H9 (cell line): ENCODE data around the gene TAF4B. TPM values are rescaled to one million over a fixed set of nuclear protein-coding genes. Genes with fewer than 3 reads are reported as not detected.

Experiments used
- DNase-seq: peaks from one replicate; pipeline ENCODE4 v3.0.0-alpha.2; 2017
- H2AFZ ChIP-seq: one replicate; pipeline ENCODE4 v1.6.1; 2013; ENCODE audit warnings: mild to moderate bottlenecking, low read length, control low read depth, moderate library complexity
- H2AK5ac ChIP-seq: 2 replicates; pipeline ENCODE4 v1.6.1; 2013; ENCODE audit warnings: low read length, control low read depth, mixed read lengths; ENCODE audit not compliant: insufficient read length
- H2BK120ac ChIP-seq: one replicate; pipeline ENCODE4 v1.6.1; 2013; ENCODE audit warnings: low read depth, mild to moderate bottlenecking, low read length, control low read depth, inconsistent platforms; ENCODE audit not compliant: poor library complexity, severe bottlenecking
- H2BK12ac ChIP-seq: 2 replicates; pipeline ENCODE4 v1.6.1; 2013; ENCODE audit warnings: low read length, control low read depth, mixed read lengths, low read depth; ENCODE audit not compliant: insufficient read length
- H2BK15ac ChIP-seq: 2 replicates; pipeline ENCODE4 v1.6.1; 2013; ENCODE audit warnings: low read depth, low read length, control low read depth
- H2BK20ac ChIP-seq: one replicate; pipeline ENCODE4 v1.6.1; 2013; ENCODE audit warnings: low read depth, mild to moderate bottlenecking, low read length, control low read depth, inconsistent platforms; ENCODE audit not compliant: poor library complexity, severe bottlenecking
- H2BK5ac ChIP-seq: 2 replicates; pipeline ENCODE4 v1.6.1; 2013; ENCODE audit warnings: low read length, control low read depth, mixed read lengths; ENCODE audit not compliant: insufficient read length
- H3K14ac ChIP-seq: 2 replicates; pipeline ENCODE4 v1.6.1; 2013; ENCODE audit warnings: low read length, control low read depth; ENCODE audit not compliant: insufficient read depth
- H3K18ac ChIP-seq: 2 replicates; pipeline ENCODE4 v1.6.1; 2013; ENCODE audit warnings: low read depth, mild to moderate bottlenecking, mixed read lengths, low read length, control low read depth; ENCODE audit not compliant: insufficient read length
- H3K23ac ChIP-seq: 2 replicates; pipeline ENCODE4 v1.6.1; 2013; ENCODE audit warnings: low read length, control low read depth, mixed read lengths, low read depth; ENCODE audit not compliant: insufficient read length
- H3K23me2 ChIP-seq: 2 replicates; pipeline ENCODE4 v1.6.1; 2013; ENCODE audit warnings: low read depth, mild to moderate bottlenecking, mixed read lengths, low read length, control low read depth; ENCODE audit not compliant: insufficient read length, poor library complexity, severe bottlenecking
- H3K27ac ChIP-seq: 2 replicates; pipeline ENCODE4 v1.5.1; 2013; ENCODE audit warnings: low read length, control low read depth, mixed read lengths, low read depth; ENCODE audit not compliant: insufficient read length
- H3K27me3 ChIP-seq: 2 replicates; pipeline ENCODE4 v1.6.1; 2013; ENCODE audit warnings: low read length, control low read depth, inconsistent platforms; ENCODE audit not compliant: insufficient read depth
- H3K4ac ChIP-seq: 2 replicates; pipeline ENCODE4 v1.6.1; 2013; ENCODE audit warnings: low read depth, mild to moderate bottlenecking, control low read depth, inconsistent platforms, low read length, moderate library complexity
- H3K4me1 ChIP-seq: 2 replicates; pipeline ENCODE4 v1.6.1; 2013; ENCODE audit warnings: low read length, control low read depth, inconsistent platforms; ENCODE audit not compliant: insufficient read depth
- H3K4me2 ChIP-seq: 2 replicates; pipeline ENCODE4 v1.6.1; 2013; ENCODE audit warnings: low read length, control low read depth, mixed read lengths; ENCODE audit not compliant: insufficient read length, insufficient read depth
- H3K56ac ChIP-seq: 2 replicates; pipeline ENCODE4 v1.6.1; 2013; ENCODE audit warnings: low read depth, mild to moderate bottlenecking, mixed read lengths, low read length, control low read depth; ENCODE audit not compliant: insufficient read length
- H3K79me1 ChIP-seq: 2 replicates; pipeline ENCODE4 v1.6.1; 2013; ENCODE audit warnings: low read depth, mild to moderate bottlenecking, moderate library complexity, low read length, control low read depth, inconsistent platforms; ENCODE audit not compliant: insufficient read depth, poor library complexity, severe bottlenecking
- H3K79me2 ChIP-seq: 2 replicates; pipeline ENCODE4 v1.6.1; 2013; ENCODE audit warnings: low read length, control low read depth, inconsistent platforms; ENCODE audit not compliant: insufficient read depth
- H3K9ac ChIP-seq: 2 replicates; pipeline ENCODE4 v1.6.1; 2013; ENCODE audit warnings: low read length, control low read depth, mixed read lengths; ENCODE audit not compliant: insufficient read length; ENCODE audit errors: extremely low read depth
- H3K9me3 ChIP-seq: one replicate; pipeline ENCODE4 v1.6.1; 2013; ENCODE audit warnings: low read depth, low read length, inconsistent platforms; ENCODE audit not compliant: control insufficient read depth
- H3T11ph ChIP-seq: one replicate; pipeline ENCODE4 v1.6.1; 2013; ENCODE audit warnings: mild to moderate bottlenecking, low read length, control low read depth, inconsistent platforms
- H4K20me1 ChIP-seq: one replicate; pipeline ENCODE4 v1.6.1; 2013; ENCODE audit not compliant: control insufficient read depth, insufficient read length, insufficient read depth
- H4K5ac ChIP-seq: 2 replicates; pipeline ENCODE4 v1.6.1; 2013; ENCODE audit warnings: low read depth, mild to moderate bottlenecking, mixed read lengths, low read length, control low read depth; ENCODE audit not compliant: insufficient read length
- H4K8ac ChIP-seq: replicated peaks from 2 replicates; pipeline ENCODE4 v1.6.1; 2013; ENCODE audit warnings: low read length, control low read depth, mixed read lengths, low read depth; ENCODE audit not compliant: insufficient read length
- H4K91ac ChIP-seq: 2 replicates; pipeline ENCODE4 v1.6.1; 2013; ENCODE audit warnings: low read depth, mild to moderate bottlenecking, moderate library complexity, mixed read lengths, low read length, control low read depth; ENCODE audit not compliant: insufficient read length
- H3K27ac Mint-ChIP-seq, 3 experiments: 2 replicates in 2 of 3; 3 replicates in 1 of 3; pipeline ENCODE4 v1.8.0; 2020 to 2021; ENCODE audit warnings: mixed read lengths in 3 of 3, mild to moderate bottlenecking in 1 of 3, moderate library complexity in 1 of 3
- H3K27me3 Mint-ChIP-seq: 2 replicates; pipeline ENCODE4 v1.8.0; 2021; ENCODE audit warnings: low read depth, mild to moderate bottlenecking, moderate library complexity, mixed read lengths
- H3K36me3 Mint-ChIP-seq, 3 experiments: 2 replicates in 2 of 3; 3 replicates in 1 of 3; pipeline ENCODE4 v1.8.0; 2020 to 2021; ENCODE audit warnings: low read depth in 3 of 3, mixed read lengths in 3 of 3; ENCODE audit not compliant: insufficient read depth in 1 of 3
- H3K4me1 Mint-ChIP-seq, 2 experiments: 2 replicates each; pipeline ENCODE4 v1.8.0; 2020; ENCODE audit warnings: mixed read lengths in 2 of 2
- H3K4me3 Mint-ChIP-seq, 2 experiments: 2 replicates in 1 of 2; 3 replicates in 1 of 2; pipeline ENCODE4 v1.8.0; 2020 to 2021; ENCODE audit warnings: mild to moderate bottlenecking in 2 of 2, mixed read lengths in 2 of 2, moderate library complexity in 1 of 2
- H3K9me3 Mint-ChIP-seq, 2 experiments: 2 replicates in 1 of 2; 3 replicates in 1 of 2; pipeline ENCODE4 v1.8.0; 2020; ENCODE audit warnings: mild to moderate bottlenecking in 2 of 2, mixed read lengths in 2 of 2, moderate library complexity in 1 of 2
- CTCF ChIP-seq: fragments of 200-600 bp; sonication (generic); conservative IDR thresholded peaks from 3 replicates; pipeline ENCODE4 v1.8.0; 2021; ENCODE audit warnings: antibody characterized with exemption, mild to moderate bottlenecking
- total RNA-seq: library from RNA; stranded (reverse); gene quantifications from 2 replicates; pipeline ENCODE4 v1.2.1, GENCODE V29; 2021

Gene TAF4B
- total RNA-seq, 1 experiment from 2014 or later = 19.8 TPM

GRCh38 chr18:26183395-26184112 lies 42.7 kb upstream of the TAF4B start:
- Histone ChIP-seq H4K5ac (no peak overlapping the region), H3K4me1 (no peaks in the 10 kb centered on the region), H3K4ac (no peak overlapping the region), H2BK5ac (no peak overlapping the region), H3K79me1 (no peaks in the 10 kb centered on the region), H3K27ac (no peak overlapping the region), H2AK5ac (no peak overlapping the region), H3K9ac (no peak overlapping the region), H2AFZ (no peak overlapping the region), H4K8ac (no peak overlapping the region), H2BK120ac (no peak overlapping the region), H3K23ac (no peak overlapping the region), H4K20me1 (no peaks in the 10 kb centered on the region), H3K14ac (no peak overlapping the region), H3K23me2 (no peaks in the 10 kb centered on the region), H3K9me3 (no peaks in the 10 kb centered on the region), H3K79me2 (no peaks in the 10 kb centered on the region), H4K91ac (no peak overlapping the region), H2BK12ac (no peak overlapping the region), H3K56ac (no peak overlapping the region), H3T11ph (no peak overlapping the region), H2BK15ac (no peak overlapping the region), H3K27me3 (no peaks in the 10 kb centered on the region), H2BK20ac (no peak overlapping the region), H3K4me2 (no peak overlapping the region), H3K18ac (no peak overlapping the region)
- Mint-ChIP-seq H3K9me3 (peaks cover 0 to 4% of the 10 kb centered on the region in 2 experiments; a peak in 3 of 5 replicates), H3K36me3 (no peaks in the 10 kb centered on the region), H3K4me1 (no peaks in the 10 kb centered on the region), H3K27me3 (no peaks in the 10 kb centered on the region), H3K4me3 (no peak overlapping the region), H3K27ac (no peak overlapping the region)
- no peak for TF ChIP-seq CTCF
- no peak for DNase-seq
